GM21786 (cell line): Measurements from ENCODE around the gene RECK.
A peak's percentile ranks its signal among the peaks of the same experiment; 100 is the strongest.

Source experiments
- ATAC-seq: cut with Tn5 transposase; IDR thresholded peaks from one replicate; pipeline ENCODE4 v1.9.1; 2021; ENCODE audit not compliant: unreplicated experiment

RECK gene

DNA sequence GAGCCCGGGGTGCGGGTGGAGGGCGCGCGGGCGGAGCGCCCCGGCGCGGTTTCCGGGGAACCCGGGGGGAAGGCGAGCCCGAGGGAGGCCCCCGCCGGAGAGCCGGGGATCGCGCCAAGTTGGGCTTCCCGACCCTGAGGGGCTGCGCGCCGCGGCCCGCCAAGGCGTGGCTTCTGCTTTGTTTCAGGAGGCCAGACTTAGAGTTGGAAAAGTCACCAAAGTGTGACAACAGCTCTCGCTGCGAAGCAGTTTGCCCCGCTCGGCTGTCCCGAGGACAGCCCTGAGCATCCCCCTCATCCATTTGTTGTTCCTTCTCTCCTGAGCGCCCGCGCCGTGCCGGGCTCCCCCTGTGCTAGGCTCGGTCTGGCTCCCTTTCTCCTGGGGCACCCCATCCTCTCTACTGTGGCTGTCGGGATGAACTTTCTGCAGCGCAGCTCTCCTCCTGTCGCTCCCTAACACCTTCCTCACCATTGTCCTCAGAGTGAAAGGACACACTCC is 100.2 kb downstream of the RECK start:
- ATAC-seq: peak; percentile 12

DNA sequence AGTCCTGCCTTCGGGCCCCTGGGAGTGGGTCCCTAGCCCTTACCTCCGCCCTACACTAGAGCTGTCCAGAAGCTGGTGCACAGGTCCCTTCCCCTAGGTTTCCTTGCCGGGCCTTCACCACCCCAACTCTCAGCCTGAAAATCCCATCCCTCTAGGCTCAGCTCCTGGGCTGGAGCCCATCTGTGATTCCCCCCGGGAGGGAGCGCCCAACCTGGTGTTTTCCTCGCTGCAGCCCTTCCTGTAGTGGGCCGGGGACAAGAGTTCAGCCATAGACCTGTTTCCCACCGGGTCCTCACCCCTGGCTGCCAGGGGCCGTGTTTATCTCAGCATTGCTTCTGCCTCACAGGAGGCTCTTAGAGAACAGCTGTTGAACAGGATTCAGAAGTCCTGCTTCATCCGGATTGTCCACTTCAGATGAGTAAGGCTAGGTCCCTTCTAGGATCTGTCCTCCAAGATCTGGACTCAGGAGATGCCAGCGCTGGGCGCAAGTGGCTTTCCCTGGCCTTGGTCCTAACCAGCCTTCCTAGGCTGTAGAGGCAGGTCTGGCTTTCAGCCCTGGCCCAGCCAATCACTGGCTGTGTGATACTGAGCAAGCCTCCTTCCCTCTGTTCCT is 100.8 kb downstream of the RECK start:
- ATAC-seq: no peak

DNA sequence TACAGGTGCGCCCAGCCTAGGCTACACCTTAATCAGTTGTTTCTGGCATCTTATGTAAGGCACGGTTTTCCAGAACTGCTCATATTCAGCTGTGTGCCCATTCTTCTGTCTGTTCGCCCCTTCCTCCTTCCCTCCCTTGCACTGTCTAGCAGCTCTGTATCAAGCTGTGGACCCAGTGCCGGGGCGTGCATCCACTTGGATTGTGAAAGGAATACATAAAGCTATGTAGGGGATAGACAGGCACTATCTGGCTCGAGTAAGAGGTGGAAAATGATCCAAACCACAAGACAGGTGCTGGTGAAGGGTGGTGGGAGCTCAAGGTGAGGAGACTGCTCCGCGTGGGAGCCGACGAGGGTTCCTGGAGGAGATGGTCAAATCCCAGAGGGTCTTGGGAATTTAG is 101.8 kb downstream of the RECK start:
- ATAC-seq: no peak

DNA sequence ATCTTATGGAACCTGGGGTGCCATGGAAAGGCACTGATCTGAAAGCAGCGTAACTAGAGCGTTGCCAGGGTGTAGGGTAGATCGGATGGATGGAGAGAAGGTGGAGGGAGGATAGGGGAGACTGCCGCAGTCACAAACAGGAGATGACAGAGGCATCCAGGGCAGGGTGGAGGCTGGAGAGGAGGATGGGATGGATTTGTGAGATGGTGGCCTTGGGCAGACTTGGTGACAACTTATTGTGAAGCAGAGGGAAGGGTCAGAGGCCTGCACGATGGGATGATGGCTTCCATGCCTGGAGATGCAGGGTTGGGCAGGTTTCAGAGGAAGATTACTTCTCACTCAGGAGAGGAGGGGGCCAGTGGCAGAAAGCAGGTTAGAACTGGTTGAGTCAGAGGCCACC is 102.2 kb downstream of the RECK start:
- ATAC-seq: no peak

DNA sequence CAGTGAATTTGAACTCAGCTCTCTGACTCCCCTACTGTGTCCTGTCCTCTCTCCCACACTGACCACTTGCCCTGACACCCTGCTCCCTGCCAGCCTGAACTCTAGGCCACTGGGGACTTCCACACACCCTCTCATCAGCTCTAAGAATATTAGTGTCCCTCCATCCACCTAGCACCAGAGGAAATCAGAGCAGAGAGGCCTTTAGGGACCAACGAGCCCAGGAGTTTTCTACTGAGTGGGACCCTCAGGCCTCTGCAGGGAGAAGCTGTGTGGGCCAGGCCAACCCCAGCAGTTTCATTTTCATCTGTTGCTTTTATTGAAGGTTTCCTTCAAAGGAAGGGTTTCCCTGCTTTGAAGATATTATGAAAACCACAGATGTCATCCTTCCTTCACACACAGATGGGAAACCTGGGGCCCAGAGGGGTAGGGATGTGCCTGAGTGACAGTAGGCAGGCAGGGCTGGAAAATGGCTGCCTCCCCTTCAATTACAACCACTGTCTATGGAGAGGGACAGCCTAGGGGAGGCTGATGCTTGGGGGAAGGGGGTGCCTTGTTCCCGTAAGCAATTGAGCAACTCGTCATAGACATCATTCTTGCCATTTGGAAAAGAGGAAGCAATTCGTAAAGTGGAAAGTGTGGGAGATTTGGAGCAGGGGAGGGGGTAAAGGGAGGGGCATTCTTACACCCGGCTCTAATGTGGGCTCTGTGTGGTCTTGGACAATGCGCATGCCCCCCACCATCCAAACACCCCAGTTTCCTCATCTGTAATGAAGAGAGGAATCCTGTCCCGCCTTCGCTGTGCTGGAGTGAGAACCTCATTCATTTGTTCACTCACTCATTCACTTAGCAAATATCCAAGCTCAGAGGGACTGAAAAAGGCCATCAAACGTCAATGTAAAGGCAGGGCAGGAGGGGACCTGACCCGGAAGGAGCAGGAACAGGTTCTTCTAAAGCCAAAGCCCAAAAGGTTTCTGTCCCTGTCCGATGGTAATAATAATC is 103.7 kb downstream of the RECK start:
- ATAC-seq: no peak

DNA sequence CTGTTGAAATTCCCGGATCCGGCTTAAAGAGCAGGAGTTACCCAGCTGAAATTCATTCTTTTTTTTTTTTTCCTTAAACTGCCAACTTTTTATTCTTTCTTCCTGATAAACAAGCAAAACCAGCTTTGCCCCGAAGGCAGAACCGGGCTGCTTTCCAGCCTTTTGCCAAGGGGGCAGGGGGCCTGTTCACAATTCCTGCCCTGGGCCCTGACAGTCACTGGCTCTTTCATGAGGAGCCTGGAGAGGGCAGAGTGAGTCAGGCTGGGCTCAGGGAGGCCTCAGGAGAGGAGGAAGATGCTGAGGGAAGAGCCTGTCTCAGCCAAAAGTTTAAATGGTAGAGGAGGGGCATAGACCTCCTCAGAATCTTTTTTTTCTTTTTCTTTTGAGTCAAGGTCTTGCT is 104.6 kb downstream of the RECK start:
- no peak for ATAC-seq

DNA sequence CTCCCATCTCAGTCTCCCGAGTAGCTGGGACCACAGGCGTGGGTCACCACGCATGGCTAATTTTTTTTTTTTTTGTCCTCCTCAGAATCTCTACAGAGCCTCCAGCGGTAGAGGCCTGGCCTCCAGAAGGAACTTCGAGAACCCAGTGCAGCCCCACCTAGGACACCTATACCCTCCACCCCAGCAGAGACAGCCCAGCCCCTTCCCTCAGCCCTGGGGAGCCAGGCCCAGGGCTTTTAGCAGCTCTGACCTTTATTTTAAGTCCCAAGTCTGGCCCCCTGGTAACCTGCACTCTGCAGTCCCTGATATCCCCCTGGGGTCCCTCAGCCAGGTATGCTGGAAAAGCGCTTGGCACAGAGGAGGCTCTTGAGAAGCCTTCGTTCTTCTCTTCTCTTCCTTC is 105.0 kb downstream of the RECK start:
- ATAC-seq: no peak

DNA sequence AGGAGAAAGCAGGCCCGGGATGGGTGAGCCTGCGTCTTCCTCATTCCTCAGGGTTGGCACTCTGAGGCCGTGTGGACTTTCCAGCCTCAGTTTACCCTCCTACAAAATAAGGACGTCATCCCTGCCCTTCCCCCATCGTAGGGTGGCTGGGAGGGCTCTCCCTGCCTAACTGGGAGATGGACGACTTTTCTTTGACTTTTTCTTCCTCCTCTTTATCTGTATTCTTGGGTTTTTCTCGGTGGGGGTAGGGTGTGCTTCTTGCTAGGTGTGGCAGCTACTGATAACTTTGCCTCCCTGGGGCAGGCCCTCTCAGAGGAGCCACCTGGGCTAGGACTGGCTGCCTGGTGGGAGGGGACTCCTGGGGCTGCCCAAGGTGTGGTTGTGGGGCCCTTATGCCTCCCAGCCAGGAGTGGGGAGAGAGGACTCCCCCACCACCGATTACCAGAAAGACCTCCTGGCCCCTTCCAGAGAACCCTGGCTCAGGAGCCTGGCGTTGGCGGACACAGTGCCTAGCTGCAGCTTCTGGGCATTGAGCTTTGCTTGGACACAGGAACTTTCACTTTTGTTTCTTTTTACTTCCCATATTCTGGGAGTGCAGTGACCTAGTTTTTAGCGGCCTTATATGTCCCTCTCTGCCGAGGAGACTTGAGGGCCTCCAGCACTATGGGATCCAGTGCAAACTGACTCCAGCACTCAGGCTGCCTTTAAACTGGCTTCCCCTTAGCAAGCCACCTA is 106.0 kb downstream of the RECK start:
- no peak for ATAC-seq

DNA sequence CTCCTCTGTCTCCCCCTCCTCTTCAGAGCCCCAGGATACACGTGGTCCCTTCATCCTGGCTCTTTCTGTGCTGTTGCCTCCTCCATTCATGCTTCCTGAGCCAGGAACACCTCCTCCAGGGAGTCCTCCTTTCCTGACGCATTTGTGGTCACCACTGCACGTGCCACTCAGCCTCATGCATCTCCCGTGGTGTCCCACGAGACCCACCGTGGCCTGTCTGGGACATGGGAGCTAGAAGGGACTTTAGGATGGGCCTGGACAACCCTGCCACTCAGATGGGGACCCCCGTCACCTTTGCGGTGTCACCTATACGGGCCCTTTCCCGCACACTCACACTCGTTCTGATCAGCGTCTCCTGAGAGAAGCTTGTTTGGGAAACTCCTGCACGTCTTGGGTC is 106.5 kb downstream of the RECK start:
- ATAC-seq: no peak

DNA sequence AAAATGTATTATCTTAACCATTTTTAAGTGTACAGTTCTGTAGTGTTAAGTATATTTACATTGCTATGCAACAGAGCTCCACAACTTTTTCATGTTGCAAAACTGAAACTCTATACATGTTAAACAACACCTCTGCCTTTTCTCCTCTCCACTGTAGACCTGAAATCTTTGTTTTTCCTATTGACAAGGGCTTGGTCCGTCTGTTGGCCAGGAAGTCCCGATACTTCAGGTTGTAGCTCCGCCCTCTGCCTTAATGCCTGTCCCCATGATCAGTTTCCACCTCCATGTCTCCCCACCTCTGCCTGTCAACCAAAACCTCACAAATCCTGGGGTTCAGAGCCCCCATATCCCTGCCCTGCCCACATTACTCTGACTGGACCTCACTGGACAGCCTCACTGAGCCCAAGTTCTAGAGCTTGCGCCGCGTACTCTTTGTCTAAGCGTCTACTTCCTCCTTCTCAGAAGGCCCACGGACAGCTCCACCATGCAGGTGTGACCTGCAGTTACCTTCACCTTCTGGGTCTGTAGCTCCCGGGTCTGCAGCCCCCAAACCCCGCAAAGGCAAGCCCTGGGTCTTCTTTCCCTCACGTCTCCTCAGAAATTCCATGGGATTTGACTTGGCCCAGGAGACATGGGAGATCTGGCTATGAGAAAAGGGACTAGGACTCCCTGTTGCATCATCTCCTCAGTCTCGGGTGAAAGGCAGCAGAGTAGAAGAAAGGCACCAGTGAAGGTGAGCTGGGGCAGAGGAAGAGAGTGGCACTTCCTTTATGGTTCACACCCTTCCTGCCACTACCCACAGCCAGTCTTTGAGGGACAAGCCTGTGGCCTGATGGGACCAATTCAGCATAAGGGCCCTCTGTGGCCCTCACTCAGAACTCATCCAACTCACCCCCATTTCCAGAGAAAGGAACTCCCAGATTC is 107.9 kb downstream of the RECK start:
- ATAC-seq: no peak

DNA sequence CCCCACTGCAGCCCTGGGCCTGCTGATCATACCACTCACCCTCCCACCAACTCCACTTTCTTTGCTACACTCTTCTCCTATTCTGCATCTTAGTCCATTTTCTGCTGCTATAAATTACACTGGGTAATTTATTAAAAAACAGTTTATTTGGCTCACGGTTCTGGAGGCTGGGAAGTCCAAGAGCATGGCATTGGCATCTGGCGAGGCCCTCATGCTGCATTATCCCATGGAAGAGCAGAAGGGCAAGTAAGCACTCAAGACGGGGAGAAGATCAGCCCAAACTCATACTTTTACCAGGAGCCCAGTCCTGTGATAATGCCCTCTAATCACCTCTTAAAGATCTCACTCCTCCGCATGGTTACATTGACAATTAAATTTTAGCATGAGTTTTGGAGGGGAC is 109.3 kb downstream of the RECK start:
- ATAC-seq: no peak

DNA sequence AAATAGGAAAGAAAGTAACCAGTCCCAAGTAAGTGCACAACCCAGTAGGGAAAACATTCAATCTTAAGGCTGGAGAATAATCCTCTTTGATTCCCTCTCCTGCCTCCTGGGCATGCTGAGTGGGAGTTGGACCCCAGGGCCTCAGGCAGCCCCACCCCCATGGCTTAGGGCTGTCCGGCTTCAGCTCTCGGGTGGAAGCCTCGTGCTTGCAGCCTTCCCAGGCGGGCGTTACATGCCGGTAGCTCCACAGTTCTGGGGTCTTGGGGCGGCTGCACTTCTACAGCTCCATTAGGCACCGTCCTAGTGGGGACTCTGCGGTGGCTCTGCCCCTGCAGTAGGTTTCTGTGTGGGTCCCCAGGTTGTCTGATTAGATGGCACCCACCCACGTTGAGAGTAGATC is 109.9 kb downstream of the RECK start:
- ATAC-seq: no peak

DNA sequence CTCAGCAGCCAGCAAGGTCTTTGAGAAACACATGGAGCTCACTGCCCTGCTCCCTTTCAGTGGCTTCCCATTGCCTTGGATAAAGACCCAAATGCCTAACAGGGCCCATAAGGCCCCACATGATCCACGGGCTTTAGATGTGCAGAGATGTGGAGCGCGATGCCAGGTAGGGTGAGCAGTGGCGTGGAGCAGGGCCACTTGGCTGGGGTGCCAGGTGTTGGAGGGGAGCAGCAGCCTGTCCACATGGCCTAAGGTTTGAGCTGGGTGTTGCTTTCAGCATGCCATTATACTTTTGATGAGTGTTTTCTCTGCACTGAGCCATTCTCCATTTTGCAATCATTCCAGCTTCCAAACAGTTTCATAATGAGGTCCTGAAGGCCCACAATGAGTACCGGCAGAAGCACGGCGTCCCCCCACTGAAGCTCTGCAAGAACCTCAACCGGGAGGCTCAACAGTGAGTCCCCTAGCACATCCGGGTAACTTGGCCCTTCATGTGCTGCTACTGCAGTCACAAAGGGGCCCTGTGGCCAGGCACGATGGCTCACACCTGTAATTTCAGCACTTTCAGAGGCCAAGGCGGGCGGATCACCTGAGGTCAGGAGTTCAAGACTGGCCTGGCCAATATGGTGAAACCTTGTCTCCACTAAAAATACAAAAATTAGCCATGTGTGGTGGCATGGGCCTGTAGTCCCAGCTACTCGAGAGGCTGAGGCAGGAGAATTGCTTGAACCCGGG is 110.9 kb downstream of the RECK start:
- no peak for ATAC-seq

DNA sequence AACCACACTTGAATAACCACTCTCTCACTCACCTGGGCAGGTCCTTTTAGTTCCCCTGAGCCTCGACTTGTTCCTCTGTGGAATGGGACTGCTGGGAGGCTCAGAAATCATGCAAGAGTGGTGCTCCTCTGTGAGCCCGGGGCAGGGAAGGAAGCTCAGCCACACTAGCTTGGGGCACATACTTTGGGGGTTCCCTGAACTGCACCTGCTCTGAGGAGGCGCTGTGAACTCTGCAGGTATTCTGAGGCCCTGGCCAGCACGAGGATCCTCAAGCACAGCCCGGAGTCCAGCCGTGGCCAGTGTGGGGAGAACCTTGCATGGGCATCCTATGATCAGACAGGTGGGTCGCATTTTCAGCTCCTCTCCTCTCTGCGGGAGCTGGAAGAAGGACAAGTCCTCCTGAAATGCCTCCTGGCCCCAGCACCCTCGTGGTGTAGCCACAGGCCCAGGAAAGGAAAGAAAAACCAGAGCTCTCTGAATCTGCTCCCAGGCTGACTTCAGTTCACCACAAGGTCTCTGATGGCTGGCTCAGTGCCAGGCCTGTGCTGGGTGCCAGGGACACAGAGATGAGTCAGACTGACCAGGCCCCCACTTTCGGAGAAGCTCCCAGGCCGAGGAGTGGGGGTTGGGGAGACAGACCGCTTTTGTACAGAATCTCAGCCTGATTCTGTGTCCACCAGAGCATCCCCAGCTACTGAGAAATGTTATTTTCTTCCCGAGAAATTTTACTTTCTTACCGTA is 111.8 kb downstream of the RECK start:
- ATAC-seq: peak; percentile 46

DNA sequence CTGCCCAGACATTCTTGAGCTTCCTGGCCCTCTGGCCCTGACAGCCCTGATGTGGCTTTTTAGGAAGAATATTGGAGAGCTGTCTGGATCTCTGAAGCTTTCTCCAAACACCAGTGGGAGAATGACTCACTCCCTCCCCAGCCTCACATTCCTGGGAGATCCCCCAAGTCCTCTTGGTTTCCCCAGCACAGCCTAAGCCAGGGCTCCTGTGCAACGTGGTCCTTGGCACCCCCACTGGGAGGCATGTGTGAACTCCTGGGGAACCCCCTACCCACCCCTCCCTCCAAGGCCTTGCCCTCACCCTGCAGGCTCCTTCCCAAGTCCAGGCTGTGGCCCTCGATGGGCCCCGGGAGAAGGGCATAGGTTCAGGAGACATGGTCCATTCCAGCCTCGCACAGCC is 112.5 kb downstream of the RECK start:
- no peak for ATAC-seq

DNA sequence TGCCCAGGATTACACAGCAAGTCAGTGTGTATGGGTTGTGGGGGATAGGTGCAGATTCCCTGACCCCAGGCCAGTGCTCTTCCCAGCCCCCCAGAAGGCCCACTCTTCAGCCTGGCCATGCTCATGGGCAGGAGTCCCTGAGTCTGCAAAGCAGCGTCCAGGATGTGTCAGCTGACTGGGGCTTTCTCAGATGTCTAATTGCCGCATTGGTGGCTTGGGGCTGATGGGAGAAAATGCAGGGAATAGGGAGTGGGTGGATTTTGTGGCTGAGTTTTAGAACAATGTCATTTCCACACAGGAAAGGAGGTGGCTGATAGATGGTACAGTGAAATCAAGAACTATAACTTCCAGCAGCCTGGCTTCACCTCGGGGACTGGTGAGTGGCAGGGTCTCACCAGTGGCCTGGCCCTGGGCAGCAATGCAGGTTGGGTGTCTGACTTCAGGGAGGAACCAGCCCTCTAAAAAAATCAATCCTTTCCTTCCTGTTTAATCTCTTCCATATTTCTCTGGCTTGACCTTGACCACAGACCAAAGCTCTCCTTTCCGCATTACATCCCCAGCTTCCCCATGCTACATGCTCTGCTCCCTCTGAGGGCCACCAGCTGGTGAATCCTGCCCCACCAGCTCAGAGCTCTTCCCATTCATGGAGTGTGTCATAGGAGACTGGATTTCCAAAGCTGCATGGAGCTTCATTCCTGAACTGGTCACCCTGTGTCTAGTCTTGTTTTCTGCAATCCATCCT is 114.0 kb downstream of the RECK start:
- no peak for ATAC-seq

DNA sequence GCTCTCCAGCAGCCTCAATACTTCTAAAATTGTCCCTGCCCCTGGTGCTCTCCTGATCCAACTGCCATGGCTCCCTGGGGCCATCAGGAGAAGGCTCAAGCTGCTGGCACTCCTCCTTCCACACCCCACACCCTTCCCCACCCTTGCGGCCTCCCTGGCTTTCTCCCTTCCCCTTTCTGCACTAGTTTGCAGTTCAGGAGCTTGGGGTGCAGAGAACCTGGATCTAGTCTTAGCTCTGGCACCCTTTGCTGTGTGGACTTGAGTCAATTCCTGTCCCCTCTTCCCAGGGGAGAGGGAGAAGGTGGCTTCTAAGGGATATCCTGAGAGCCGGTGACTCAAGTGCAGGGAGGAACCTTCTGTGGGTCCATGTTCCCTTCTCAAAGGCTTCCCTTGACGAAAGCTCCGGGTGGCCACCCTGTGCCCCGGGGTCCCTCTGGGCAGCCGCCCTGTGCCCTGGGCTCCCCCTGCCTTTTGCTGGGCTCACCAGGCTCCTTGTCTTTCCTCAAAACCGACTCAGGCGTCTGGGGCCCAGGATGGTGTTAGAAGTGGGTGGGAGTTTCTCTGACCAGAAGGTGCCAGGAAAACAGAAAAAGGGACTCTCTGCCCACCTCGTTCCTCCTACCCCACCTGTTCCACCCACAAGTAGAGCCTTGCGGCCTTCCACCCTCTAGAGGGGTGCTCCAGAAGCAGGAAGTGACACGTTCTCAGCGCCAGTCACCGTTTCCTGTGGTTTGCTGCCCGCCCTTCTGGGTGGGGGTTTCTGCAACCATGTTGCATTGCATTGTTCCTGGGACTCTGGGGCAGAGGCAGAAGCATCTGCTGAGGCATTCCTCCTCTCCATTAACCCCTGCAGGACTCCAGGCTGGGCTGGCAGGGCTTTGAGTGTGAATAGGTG is 114.8 kb downstream of the RECK start:
- ATAC-seq: peak; percentile 89
